Inferior parietal cortex (tissue), 1 donor: Measurements from ENCODE around the gene PDLIM1.
"Not testable (repeated sequence)": the region's sequence is repeated elsewhere in the genome, so short reads cannot be mapped to it uniquely, and the experiment has no call there.

Source experiments
- DNase-seq: peaks from one replicate; pipeline ENCODE4 v3.0.0-alpha.2; 2016; ENCODE audit errors: extremely low spot score

PDLIM1 gene

GRCh38 chr10:95208702-95209391, 82.0 kb downstream of the PDLIM1 start:
- no peak for DNase-seq

- DNase-seq = not testable (repeated sequence)
Observed at GRCh38 chr10:95202865-95203264, 87.9 kb downstream of the PDLIM1 start.

- no peak for DNase-seq
Observed at GRCh38 chr10:95201736-95202135, 89.1 kb downstream of the PDLIM1 start.

- DNase-seq = no peak
Observed at GRCh38 chr10:95196046-95196445, 94.8 kb downstream of the PDLIM1 start.

GRCh38 chr10:95193944-95194343, 96.9 kb downstream of the PDLIM1 start, which contains the start of gene ACSM6:
ACSM6 (plus strand) TSS chr10:95194238; CDS start chr10:95194486, 248 bp downstream.
- no peak for DNase-seq

- DNase-seq = no peak
Observed at GRCh38 chr10:95188593-95188992, 102.2 kb downstream of the PDLIM1 start.

- DNase-seq = no peak
Observed at GRCh38 chr10:95187617-95188016, 103.2 kb downstream of the PDLIM1 start.
